Naive thymus-derived CD4-positive, alpha-beta T cell (primary cell): ENCODE data around the gene IREB2. TPM values are rescaled to one million over a fixed set of nuclear protein-coding genes. Genes with fewer than 3 reads are reported as not detected.

Source experiments
- ATAC-seq: fragments of 150-1000 bp; cut with Tn5 transposase; 2 replicates; pipeline ENCODE4 v1.10.0; 2021; ENCODE audit warnings: mild to moderate bottlenecking, moderate library complexity
- CTCF ChIA-PET: fragments of 350-600 bp; sonication (Branson Sonifier 250); formaldehyde crosslinking; loops from one replicate; lab custom pipeline; 2021; ENCODE audit warnings: antibody characterized with exemption; lab: Charles Lee
- POLR2A ChIA-PET: fragments of 350-600 bp; sonication (Branson Sonifier 250); formaldehyde crosslinking; loops from one replicate; lab custom pipeline; 2021; ENCODE audit warnings: antibody characterized with exemption, inconsistent platforms; lab: Charles Lee
- DNase-seq, 9 donors: peaks; one replicate each; pipeline versions ENCODE4 v3.0.0 to v3.0.0-alpha.2; 2020 to 2022; ENCODE audit warnings: mixed read lengths in 1 of 9
- H3K27ac ChIP-seq: one replicate; pipeline ENCODE4 v1.7.0; 2013; ENCODE audit warnings: mild to moderate bottlenecking, low read depth, low read length, moderate library complexity
- H3K27me3 ChIP-seq, 2 donors: one replicate each; pipeline ENCODE4 v1.7.0; 2013; ENCODE audit warnings: low read length in 2 of 2, mild to moderate bottlenecking in 2 of 2, moderate library complexity in 2 of 2; ENCODE audit not compliant: control insufficient read depth in 2 of 2, insufficient read depth in 2 of 2
- H3K36me3 ChIP-seq, 3 experiments: 1 replicate in 2 of 3; 2 replicates in 1 of 3; pipeline ENCODE4 v1.7.0; 2013; ENCODE audit warnings: low read length in 3 of 3, mild to moderate bottlenecking in 3 of 3, moderate library complexity in 1 of 3; ENCODE audit not compliant: insufficient read depth in 3 of 3, control insufficient read depth in 2 of 3
- H3K4me1 ChIP-seq, 2 donors: one replicate each; pipeline ENCODE4 v1.7.0; 2013; ENCODE audit warnings: low read length in 2 of 2, mild to moderate bottlenecking in 2 of 2, moderate library complexity in 1 of 2; ENCODE audit not compliant: control insufficient read depth in 2 of 2, insufficient read depth in 2 of 2
- H3K4me3 ChIP-seq: 2 replicates; pipeline ENCODE4 v1.7.0; 2013; ENCODE audit warnings: mild to moderate bottlenecking, low read length
- H3K9me3 ChIP-seq, 3 experiments: 1 replicate in 2 of 3; 2 replicates in 1 of 3; pipeline ENCODE4 v1.7.0; 2013; ENCODE audit warnings: low read length in 3 of 3; ENCODE audit not compliant: control insufficient read depth in 2 of 3
- H3K27ac Mint-ChIP-seq, 9 donors: one replicate each; pipeline ENCODE4 v1.8.0; 2020 to 2022; ENCODE audit warnings: mixed read lengths in 9 of 9, mild to moderate bottlenecking in 8 of 9, moderate library complexity in 5 of 9, inconsistent platforms in 2 of 9
- H3K27me3 Mint-ChIP-seq, 5 donors: one replicate each; pipeline ENCODE4 v1.8.0; 2021 to 2022; ENCODE audit warnings: mixed read lengths in 5 of 5, mild to moderate bottlenecking in 1 of 5
- H3K36me3 Mint-ChIP-seq, 5 donors: one replicate each; pipeline ENCODE4 v1.8.0; 2020 to 2022; ENCODE audit warnings: mixed read lengths in 5 of 5, mild to moderate bottlenecking in 3 of 5, inconsistent platforms in 1 of 5
- H3K4me1 Mint-ChIP-seq, 7 donors: one replicate each; pipeline ENCODE4 v1.8.0; 2020 to 2022; ENCODE audit warnings: mixed read lengths in 7 of 7, mild to moderate bottlenecking in 3 of 7, inconsistent platforms in 1 of 7
- H3K4me3 Mint-ChIP-seq, 10 donors: one replicate each; pipeline ENCODE4 v1.8.0; 2020 to 2022; ENCODE audit warnings: mild to moderate bottlenecking in 10 of 10, mixed read lengths in 10 of 10, moderate library complexity in 6 of 10, inconsistent platforms in 2 of 10
- H3K9me3 Mint-ChIP-seq, 11 donors: one replicate each; pipeline ENCODE4 v1.8.0; 2020 to 2022; ENCODE audit warnings: mixed read lengths in 11 of 11, mild to moderate bottlenecking in 4 of 11, inconsistent platforms in 1 of 11, moderate library complexity in 1 of 11
- intact Hi-C, 2 donors: fragments of 100-400 bp; cut with micrococcal nuclease; formaldehyde crosslinking; loops; one replicate each; pipeline ENCODE4 v1.15.1; 2023
- polyA plus RNA-seq, 2 donors: library from polyadenylated mRNA; unstranded; fragments of 300-500 nt; fragmentation: Illumina TruSeq; gene quantifications; one replicate each; pipeline ENCODE4 v1.2.3, GENCODE V29; 2021
- total RNA-seq, 6 experiments: library from RNA in 5 of 6; stranded (reverse) in 5 of 6; gene quantifications; 1 replicate in 5 of 6; 2 replicates in 1 of 6; pipeline ENCODE4 v1.2.3 and lab custom pipeline; 2021 to 2026

Gene IREB2
- total and polyA plus RNA-seq, 7 experiments from 2014 or later, result 17.6 to 79.8 (median 67.6) TPM

DNA sequence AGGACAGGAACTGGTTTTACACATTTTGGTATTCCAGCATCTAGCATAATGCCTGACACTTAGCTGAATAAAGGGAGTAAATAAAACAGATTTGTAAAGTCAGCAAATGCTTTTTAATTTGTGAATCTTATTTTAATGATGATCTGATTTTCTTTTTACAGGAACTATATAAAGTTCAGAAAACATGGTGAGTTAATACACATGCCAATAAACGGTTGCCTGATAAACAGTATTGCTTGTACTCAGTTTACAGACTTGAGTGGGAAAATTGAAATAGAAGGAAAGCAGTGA is 103.7 kb downstream of the IREB2 start:
- Histone ChIP-seq H3K4me1 (peaks cover 19 to 23% of the 10 kb centered on the region in 2 donors), H3K4me3 (peak overlapping the region; percentile 89), H3K27me3 (no peaks in the 10 kb centered on the region), H3K27ac (peak overlapping the region; percentile 99), H3K36me3 (peaks cover 13 to 39% (median 22%) of the 10 kb centered on the region in 3 experiments), H3K9me3 (no peaks in the 10 kb centered on the region)
- Mint-ChIP-seq H3K27me3 (peaks cover 0 to 4% (median 0%) of the 10 kb centered on the region in 5 donors), H3K4me3 (peak overlapping the region; percentile 86 to 99 (median 92)), H3K4me1 (peaks cover 18 to 51% (median 35%) of the 10 kb centered on the region in 7 donors), H3K27ac (peak overlapping the region; percentile 91 to 100 (median 99)), H3K9me3 (peaks cover 0 to 11% (median 0%) of the 10 kb centered on the region in 11 donors), H3K36me3 (peaks cover 0 to 24% (median 19%) of the 10 kb centered on the region in 5 donors)
- DNase-seq, result no peak
- intact Hi-C loops, result loop anchor here (2.0 kb wide), 3 partner anchors 23 to 393 kb away; partner anchors contain the start of genes CHRNA5 (in 1 of the 2), IDH3A (in 1 of the 2) and SKIC8 (in 1 of the 2)
- POLR2A ChIA-PET, result interaction anchor here (0.7 to 2.4 kb wide), 6 partner anchors 7 to 132 kb away, joined by 3 to 43 read pairs (median 3); partner anchors contain the start of gene IREB2
- ATAC-seq, result no peak
- CTCF ChIA-PET, result no interaction called here

DNA sequence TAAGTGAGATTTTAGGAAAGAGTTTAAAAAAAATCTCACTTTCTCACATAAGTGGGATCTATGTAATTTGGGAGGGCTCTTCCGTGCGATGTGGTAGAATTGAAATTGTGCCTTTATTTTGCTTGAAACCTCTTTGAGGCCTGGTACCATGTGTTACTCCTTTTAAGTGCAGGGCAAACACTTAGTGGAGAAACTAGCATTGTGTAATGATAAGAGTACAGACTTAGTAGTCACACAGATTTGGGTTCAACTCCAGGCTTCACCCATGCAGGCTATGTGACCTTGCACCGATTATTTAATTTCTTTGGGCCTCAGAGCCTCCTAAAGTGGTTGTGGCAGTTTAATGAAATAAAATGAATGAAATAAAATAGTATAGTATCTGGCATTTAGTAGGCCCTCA is 104.6 kb downstream of the IREB2 start:
- peaks cover 19 to 23% of the 10 kb centered on the region in 2 donors for H3K4me1 ChIP-seq
- peak overlapping the region in 7 of 9 donors; percentile 56 to 99 (median 82) for H3K27ac Mint-ChIP-seq
- peaks cover 0 to 11% (median 0%) of the 10 kb centered on the region in 11 donors for H3K9me3 Mint-ChIP-seq
- peaks cover 0 to 4% (median 0%) of the 10 kb centered on the region in 5 donors for H3K27me3 Mint-ChIP-seq
- no peak overlapping the region for H3K4me3 ChIP-seq
- peak overlapping the region; percentile 34 to 98 (median 90) for H3K4me3 Mint-ChIP-seq
- ChIA-PET POLR2A (interaction anchor here (1.6 kb wide), 1 partner anchor 105 kb away, joined by 5 read pairs; the partner anchor contains the start of gene IREB2), CTCF (interaction anchor here (0.7 kb wide), 1 partner anchor 105 kb away, joined by 3 read pairs; the partner anchor contains the start of gene IREB2)
- peaks cover 18 to 51% (median 35%) of the 10 kb centered on the region in 7 donors for H3K4me1 Mint-ChIP-seq
- DNase-seq (no peak), ATAC-seq (no peak)
- H3K36me3 Mint-ChIP-seq, result peaks cover 0 to 29% (median 19%) of the 10 kb centered on the region in 5 donors
- H3K9me3 ChIP-seq, result no peaks in the 10 kb centered on the region
- peaks cover 13 to 49% (median 22%) of the 10 kb centered on the region in 3 experiments for H3K36me3 ChIP-seq
- intact Hi-C loops, result no loop called here
- H3K27ac ChIP-seq, result peak overlapping the region; percentile 99
- H3K27me3 ChIP-seq, result no peaks in the 10 kb centered on the region

DNA sequence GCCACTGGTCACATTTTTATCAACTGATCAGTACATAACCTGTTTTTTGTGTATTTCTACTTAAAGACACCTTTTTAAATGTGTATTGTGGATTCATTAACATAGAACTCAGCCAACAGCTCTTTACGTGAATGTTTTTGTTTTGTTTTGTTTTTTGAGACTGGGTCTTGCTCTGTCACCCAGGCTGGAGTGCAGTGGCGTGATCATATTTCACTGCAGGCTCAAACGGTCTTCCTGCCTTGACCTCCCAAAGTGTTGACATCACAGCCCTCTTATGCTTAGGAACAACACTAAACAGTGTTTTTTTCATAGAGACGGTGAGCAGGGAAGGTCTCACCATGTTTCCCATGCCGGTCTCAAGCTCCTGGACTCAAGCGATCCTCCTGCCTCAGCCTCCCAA is 112.2 kb downstream of the IREB2 start:
- no peak overlapping the region for H3K27ac ChIP-seq
- Mint-ChIP-seq H3K27me3 (no peaks in the 10 kb centered on the region), H3K4me1 (peaks cover 0 to 6% (median 4%) of the 10 kb centered on the region in 7 donors), H3K36me3 (peaks cover 5 to 35% (median 23%) of the 10 kb centered on the region in 5 donors), H3K4me3 (no peak overlapping the region), H3K9me3 (no peaks in the 10 kb centered on the region), H3K27ac (no peak overlapping the region)
- intact Hi-C loops, result no loop called here
- ATAC-seq, result no peak
- no peaks in the 10 kb centered on the region for H3K4me1 ChIP-seq
- no peak overlapping the region for H3K4me3 ChIP-seq
- peaks cover 18 to 63% (median 26%) of the 10 kb centered on the region in 3 experiments for H3K36me3 ChIP-seq
- no peak for DNase-seq
- ChIA-PET POLR2A (no interaction called here), CTCF (no interaction called here)
- H3K27me3 ChIP-seq, result no peaks in the 10 kb centered on the region
- no peaks in the 10 kb centered on the region for H3K9me3 ChIP-seq

DNA sequence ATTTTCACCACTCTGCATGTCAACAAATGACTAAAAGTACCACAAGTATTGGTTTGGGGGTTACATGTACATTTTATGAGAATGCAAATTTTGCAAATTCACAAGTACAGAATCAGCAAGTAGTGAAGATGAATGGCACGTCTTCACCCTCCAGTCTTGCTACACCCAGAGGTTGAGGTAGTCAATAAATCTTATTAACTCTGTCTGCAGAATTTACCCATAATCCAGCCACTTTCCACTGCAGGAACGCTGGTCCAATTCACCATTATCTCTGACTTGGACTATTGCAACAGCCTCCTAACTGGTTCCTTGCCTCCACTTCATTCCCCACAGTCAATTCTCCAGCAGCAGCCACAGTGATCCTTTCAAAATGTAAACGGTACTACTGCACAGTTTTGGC is 112.8 kb downstream of the IREB2 start:
- DNase-seq (no peak), ATAC-seq (no peak)
- Mint-ChIP-seq H3K36me3 (peaks cover 5 to 29% (median 23%) of the 10 kb centered on the region in 5 donors), H3K4me1 (peaks cover 0 to 4% (median 0%) of the 10 kb centered on the region in 7 donors), H3K27me3 (no peaks in the 10 kb centered on the region), H3K9me3 (no peaks in the 10 kb centered on the region), H3K4me3 (no peak overlapping the region), H3K27ac (peak overlapping the region in 2 of 9 donors; percentile 2 to 34)
- H3K4me3 ChIP-seq, result no peak overlapping the region
- intact Hi-C loops, result no loop called here
- no peaks in the 10 kb centered on the region for H3K9me3 ChIP-seq
- H3K27me3 ChIP-seq, result no peaks in the 10 kb centered on the region
- CTCF ChIA-PET, result no interaction called here
- peaks cover 12 to 57% (median 20%) of the 10 kb centered on the region in 3 experiments for H3K36me3 ChIP-seq
- H3K4me1 ChIP-seq, result no peaks in the 10 kb centered on the region
- no peak overlapping the region for H3K27ac ChIP-seq
- POLR2A ChIA-PET, result no interaction called here

Other genes starting within 250 kb of the IREB2 start
- under 1 TPM in 1 of 5 experiments, not detected in 4; 0.39 TPM for gene ACSBG1, start 203.7 kb upstream of the IREB2 start, total RNA-seq
- under 1 TPM in 1 of 2 donors, not detected in 1; 0.06 TPM for gene ACSBG1, start 203.7 kb upstream of the IREB2 start, polyA plus RNA-seq
- 10 to 100 TPM; 28.3 to 44.7 (median 38.1) TPM for gene DNAJA4, start 173.7 kb upstream of the IREB2 start, total RNA-seq
- gene DNAJA4, start 173.7 kb upstream of the IREB2 start, polyA plus RNA-seq, result 10 to 100 TPM in 1 of 2 donors, 1 to 10 TPM in 1; 9.9 to 18.1 TPM
- gene SKIC8, start 138.6 kb upstream of the IREB2 start, total RNA-seq, result 10 to 100 TPM; 26.7 to 48.7 (median 43.6) TPM
- gene SKIC8, start 138.6 kb upstream of the IREB2 start, polyA plus RNA-seq, result 10 to 100 TPM; 95.1 to 95.8 TPM
- gene CRABP1, start 97.9 kb upstream of the IREB2 start, total RNA-seq, result not detected
- gene CRABP1, start 97.9 kb upstream of the IREB2 start, polyA plus RNA-seq, result not detected
- 1 to 10 TPM; 1.4 to 7.3 (median 3.1) TPM for gene HYKK, start 69.4 kb downstream of the IREB2 start, total RNA-seq
- 10 to 100 TPM in 1 of 2 donors, 1 to 10 TPM in 1; 6.2 to 10.1 TPM for gene HYKK, start 69.4 kb downstream of the IREB2 start, polyA plus RNA-seq
- 100 to 1,000 TPM in 1 of 5 experiments, 10 to 100 TPM in 4; 69.6 to 284 (median 79.9) TPM for gene PSMA4, start 102.2 kb downstream of the IREB2 start, total RNA-seq
- gene PSMA4, start 102.2 kb downstream of the IREB2 start, polyA plus RNA-seq, result 100 to 1,000 TPM; 197 to 219 TPM
- gene CHRNA5, start 127.3 kb downstream of the IREB2 start, total RNA-seq, result 1 to 10 TPM in 1 of 5 experiments, under 1 TPM in 3, not detected in 1; 0.10 to 3.4 (median 0.76) TPM
- gene CHRNA5, start 127.3 kb downstream of the IREB2 start, polyA plus RNA-seq, result under 1 TPM in 1 of 2 donors, not detected in 1; 0.12 TPM
- not detected for gene CHRNA3, start 182.8 kb downstream of the IREB2 start, total RNA-seq
- gene CHRNA3, start 182.8 kb downstream of the IREB2 start, polyA plus RNA-seq, result not detected
- not detected for gene CHRNB4, start 203.0 kb downstream of the IREB2 start, total RNA-seq
- not detected for gene CHRNB4, start 203.0 kb downstream of the IREB2 start, polyA plus RNA-seq